HuH-7.5 (cell line): ENCODE data around the gene DYNLT1.
"Not testable (repeated sequence)": the region's sequence is repeated elsewhere in the genome, so short reads cannot be mapped to it uniquely, and the experiment has no call there.

Experiments used
- DNase-seq: peaks from one replicate; pipeline ENCODE4 v3.0.0; 2011; ENCODE audit warnings: low spot score

Gene DYNLT1

GRCh38 chr6:158639056-158639455 lies 5.5 kb downstream of the DYNLT1 start:
- no peak for DNase-seq

- DNase-seq, result no peak
Observed at GRCh38 chr6:158638324-158638854, 6.2 kb downstream of the DYNLT1 start.

- no peak for DNase-seq
Observed at GRCh38 chr6:158636778-158637177, 7.8 kb downstream of the DYNLT1 start.

- DNase-seq, result no peak
Observed at GRCh38 chr6:158635427-158636073, 9.0 kb downstream of the DYNLT1 start.

- DNase-seq, result no peak
Observed at GRCh38 chr6:158634695-158635426, 9.7 kb downstream of the DYNLT1 start.

- no peak for DNase-seq
Observed at GRCh38 chr6:158633127-158633526, 11.4 kb downstream of the DYNLT1 start.

GRCh38 chr6:158632538-158633119 lies 11.9 kb downstream of the DYNLT1 start:
- DNase-seq, result not testable (repeated sequence)

GRCh38 chr6:158631678-158632537 lies 12.6 kb downstream of the DYNLT1 start:
- DNase-seq, result no peak

GRCh38 chr6:158630938-158631616 lies 13.5 kb downstream of the DYNLT1 start:
- DNase-seq, result no peak

GRCh38 chr6:158629367-158630221 lies 14.9 kb downstream of the DYNLT1 start:
- DNase-seq, result peak; percentile 45

- DNase-seq, result no peak
Observed at GRCh38 chr6:158628542-158628941, 16.0 kb downstream of the DYNLT1 start.

- no peak for DNase-seq
Observed at GRCh38 chr6:158627940-158628211, 16.7 kb downstream of the DYNLT1 start.

- DNase-seq, result no peak
Observed at GRCh38 chr6:158627168-158627939, 17.2 kb downstream of the DYNLT1 start.

- no peak for DNase-seq
Observed at GRCh38 chr6:158626360-158627167, 18.0 kb downstream of the DYNLT1 start.

- DNase-seq, result no peak
Observed at GRCh38 chr6:158625881-158626305, 18.6 kb downstream of the DYNLT1 start.

GRCh38 chr6:158624684-158625682 lies 19.6 kb downstream of the DYNLT1 start:
- DNase-seq, result no peak

GRCh38 chr6:158622545-158623190 lies 21.9 kb downstream of the DYNLT1 start:
- DNase-seq, result no peak
